GM19328 (cell line): ENCODE results near the gene KIF18A.

ENCODE experiments used
- ATAC-seq: cut with Tn5 transposase; IDR thresholded peaks from one replicate; pipeline ENCODE4 v1.9.1; 2021; ENCODE audit warnings: mild to moderate bottlenecking, moderate library complexity; ENCODE audit not compliant: unreplicated experiment

Gene KIF18A

GRCh38 chr11:27972522-27973170 lies 135.3 kb downstream of the KIF18A start:
- no peak for ATAC-seq

DNA sequence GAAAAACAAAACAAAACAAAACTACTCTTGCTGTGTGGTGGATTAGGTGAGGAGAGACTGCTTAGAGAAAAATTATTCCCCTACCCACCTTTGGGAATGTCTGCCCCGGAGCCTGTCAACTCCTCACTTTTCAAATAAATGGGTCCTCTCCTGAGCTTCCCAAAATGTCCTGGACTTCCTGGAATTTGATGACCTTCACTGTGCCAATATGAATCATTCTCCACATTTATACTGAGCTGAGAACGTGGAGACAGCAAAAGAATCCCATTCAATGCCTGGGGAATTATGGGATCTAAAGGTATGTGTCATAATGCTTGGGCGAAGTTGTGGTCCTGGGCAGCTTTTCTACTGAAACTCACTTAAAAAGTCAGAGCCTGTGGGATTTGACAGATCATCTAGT lies 136.8 kb downstream of the KIF18A start:
- ATAC-seq, result no peak
